Endothelial cell of umbilical vein (primary cell): ENCODE results near the gene YPEL4. TPM values are rescaled to one million over a fixed set of nuclear protein-coding genes. Genes with fewer than 3 reads are reported as not detected.

Experiments
- BruUV-seq: library from RNA; stranded (reverse); fragments of 400-500 nt; replicated peaks from 2 replicates; lab custom pipeline; 2021; lab: Mats Ljungman, UMichigan
- CTCF ChIA-PET: fragments of 300-600, 350-600 bp; sonication (Branson Sonifier 250); formaldehyde crosslinking; loops from one replicate; lab custom pipeline; 2021; ENCODE audit warnings: antibody characterized with exemption, inconsistent platforms; lab: Charles Lee
- POLR2A ChIA-PET: fragments of 300-600, 350-600 bp; sonication (Branson Sonifier 250); formaldehyde crosslinking; loops from one replicate; lab custom pipeline; 2021; ENCODE audit warnings: antibody characterized with exemption, inconsistent platforms; lab: Charles Lee
- DNase-seq: peaks from one replicate; pipeline ENCODE4 v3.0.0-alpha.2; 2011; ENCODE audit warnings: low read depth, low spot score
- FAIRE-seq: peaks from 2 replicates; lab custom pipeline; 2011; peaks lifted over from hg19 to GRCh38; lab: Jason Lieb, UNC
- H2AFZ ChIP-seq: 2 replicates; pipeline ENCODE4 v1.6.0; 2012; ENCODE audit warnings: low read depth, low read length, control low read depth, inconsistent platforms
- H3K27ac ChIP-seq: 2 replicates; pipeline ENCODE4 v1.5.1; 2011; ENCODE audit warnings: low read depth, mild to moderate bottlenecking, control low read depth, low read length, moderate library complexity; ENCODE audit not compliant: insufficient read depth
- H3K27me3 ChIP-seq, 2 experiments: 2 replicates each; pipeline versions ENCODE4 v1.6.0 to v1.6.1; 2011; ENCODE audit warnings: low read length in 2 of 2, mixed read lengths in 1 of 2; ENCODE audit not compliant: control insufficient read depth in 2 of 2, insufficient read depth in 2 of 2
- H3K36me3 ChIP-seq, 2 experiments: 2 replicates in 1 of 2; 3 replicates in 1 of 2; pipeline ENCODE4 v1.5.1; 2011; ENCODE audit warnings: low read length in 2 of 2, mild to moderate bottlenecking in 1 of 2, moderate library complexity in 1 of 2; ENCODE audit not compliant: control insufficient read depth in 2 of 2, insufficient read depth in 2 of 2; ENCODE audit errors: extremely low read depth in 1 of 2
- H3K4me1 ChIP-seq: 3 replicates; pipeline ENCODE4 v1.5.1; 2011; ENCODE audit warnings: mild to moderate bottlenecking, low read length; ENCODE audit not compliant: control insufficient read depth, insufficient read depth; ENCODE audit errors: extremely low read depth
- H3K4me2 ChIP-seq: 2 replicates; pipeline ENCODE4 v1.6.1; 2011; ENCODE audit warnings: low read length, control low read depth, mixed read lengths; ENCODE audit not compliant: insufficient read depth
- H3K4me3 ChIP-seq, 3 experiments: fragments of 200-600 bp in 1 of 3; sonication (generic), shearing (Covaris generic) in 1 of 3; replicated peaks in 1 of 3; 2 replicates each; pipeline ENCODE4 v1.5.1; 2011 to 2016; ENCODE audit warnings: control low read depth in 3 of 3, low read length in 3 of 3, mild to moderate bottlenecking in 2 of 3, inconsistent platforms in 1 of 3, low read depth in 1 of 3, moderate library complexity in 1 of 3; ENCODE audit not compliant: insufficient read depth in 1 of 3
- H3K79me2 ChIP-seq: 2 replicates; pipeline ENCODE4 v1.6.0; 2012; ENCODE audit warnings: low read length, inconsistent platforms; ENCODE audit not compliant: control insufficient read depth, insufficient read depth
- H3K9ac ChIP-seq: replicated peaks from 2 replicates; pipeline ENCODE3; 2011; ENCODE audit warnings: low read length, control low read depth; ENCODE audit not compliant: insufficient read depth; ENCODE audit errors: extremely low read depth
- H3K9me1 ChIP-seq: replicated peaks from 3 replicates; pipeline ENCODE4 v1.6.0; 2011; ENCODE audit warnings: mild to moderate bottlenecking, low read length; ENCODE audit not compliant: control insufficient read depth, insufficient read depth; ENCODE audit errors: extremely low read depth
- H3K9me3 ChIP-seq: replicated peaks from 2 replicates; pipeline ENCODE4 v1.5.1; 2012; ENCODE audit warnings: low read length, inconsistent platforms; ENCODE audit not compliant: control insufficient read depth, insufficient read depth
- H4K20me1 ChIP-seq: replicated peaks from 2 replicates; pipeline ENCODE3; 2011; ENCODE audit warnings: mild to moderate bottlenecking, low read length; ENCODE audit not compliant: control insufficient read depth, insufficient read depth; ENCODE audit errors: extremely low read depth
- CTCF ChIP-seq, 2 donors: IDR thresholded peaks; 1 replicate in 1 of 2; 2 replicates in 1 of 2; pipeline ENCODE4 v1.5.1; 2011; ENCODE audit warnings: low read length in 2 of 2, mild to moderate bottlenecking in 2 of 2, moderate library complexity in 2 of 2, control low read depth in 1 of 2, inconsistent platforms in 1 of 2, low read depth in 1 of 2; ENCODE audit not compliant: insufficient read depth in 1 of 2; ENCODE audit errors: extremely low read depth in 1 of 2
- EZH2 ChIP-seq: IDR thresholded peaks from 2 replicates; pipeline ENCODE4 v1.6.1; 2012; ENCODE audit warnings: borderline replicate concordance, low read depth, mild to moderate bottlenecking, moderate library complexity, low read length, inconsistent platforms; ENCODE audit not compliant: severe bottlenecking
- FOS ChIP-seq: IDR thresholded peaks from 2 replicates; pipeline ENCODE4 v1.6.1; 2011; ENCODE audit warnings: mild to moderate bottlenecking, low read length, moderate library complexity, borderline replicate concordance; ENCODE audit not compliant: insufficient read depth
- GATA2 ChIP-seq: IDR thresholded peaks from 2 replicates; pipeline ENCODE4 v1.7.0; 2011; ENCODE audit warnings: low read depth, mild to moderate bottlenecking, moderate library complexity, mixed read lengths, low read length; ENCODE audit not compliant: insufficient read length, insufficient read depth
- JUN ChIP-seq: IDR thresholded peaks from 2 replicates; pipeline ENCODE4 v1.6.1; 2011; ENCODE audit warnings: borderline replicate concordance, low read depth; ENCODE audit not compliant: insufficient read length, insufficient read depth
- MAX ChIP-seq: IDR thresholded peaks from 2 replicates; pipeline ENCODE4 v1.6.1; 2011; ENCODE audit not compliant: insufficient read depth, insufficient read length
- MYC ChIP-seq: IDR thresholded peaks from one replicate; pipeline ENCODE4 v1.6.1; 2011; ENCODE audit warnings: mild to moderate bottlenecking, low read depth, low read length
- POLR2A ChIP-seq: IDR thresholded peaks from 2 replicates; pipeline ENCODE4 v1.6.1; 2012; ENCODE audit warnings: low read depth, mild to moderate bottlenecking, control low read depth, low read length
- POLR2AphosphoS5 ChIP-seq: IDR thresholded peaks from 2 replicates; pipeline ENCODE4 v1.6.1; 2012; ENCODE audit warnings: low read depth, mild to moderate bottlenecking, control low read depth, low read length, moderate library complexity; ENCODE audit not compliant: insufficient read depth
- dilution Hi-C: fragments of 300-500 bp; cut with MboI; formaldehyde crosslinking; loops from one replicate; pipeline ENCODE4 v1.15.0; 2019; ENCODE audit warnings: low sequenced_read_pairs; ENCODE audit not compliant: extremely low pct_ligation_motif_present
- intact Hi-C: fragments of 100-400 bp; cut with micrococcal nuclease; formaldehyde crosslinking; loops from one replicate; pipeline ENCODE4 v1.10.0; 2022
- polyA plus RNA-seq, 4 experiments: library from polyadenylated mRNA; depleted of rRNA in 3 of 4; stranded (reverse) in 3 of 4; unstranded in 1 of 4; fragments of >200 nt; gene quantifications; 2 replicates each; pipeline versions ENCODE4 v1.2.1 to v1.2.3, GENCODE V29; 2011 to 2012; ENCODE audit warnings: missing spikeins in 1 of 4
- total RNA-seq: library from RNA; stranded (reverse); gene quantifications from 2 replicates; pipeline ENCODE4 v1.2.3, GENCODE V29; 2021

The YPEL4 gene
- total and polyA plus RNA-seq, 2 donors (not counting 3 experiments of a cell fraction or from before 2014, with no cell fraction given), result 0.03 to 0.24 TPM

GRCh38 chr11:57634311-57634710, 15.4 kb downstream of the YPEL4 start:
- dilution Hi-C loops (no loop called here), intact Hi-C loops (no loop called here)
- no TSS peak for BruUV-seq
- no peak overlapping the region for H2AFZ ChIP-seq
- peaks cover 14% of the 10 kb centered on the region in 2 experiments for H3K27me3 ChIP-seq
- no peaks in the 10 kb centered on the region for H3K36me3 ChIP-seq
- H4K20me1 ChIP-seq, result no peaks in the 10 kb centered on the region
- H3K9ac ChIP-seq, result no peak overlapping the region
- TF ChIP-seq MYC (no peak), POLR2AphosphoS5 (no peak), POLR2A (no peak), FOS (no peak), CTCF (IDR thresholded peaks at IDR 0.05; ENCODE audit: extremely low read depth in 1 of 2, insufficient read depth in 1 of 2, low read depth in 1 of 2, low read length in 2 of 2) (no peak)
- FAIRE-seq, result no peak
- H3K4me1 ChIP-seq, result peaks cover 6% of the 10 kb centered on the region
- H3K9me1 ChIP-seq, result no peaks in the 10 kb centered on the region
- no peak for DNase-seq
- ChIA-PET POLR2A (no interaction called here), CTCF (interaction anchor here (0.7 to 1.7 kb wide), 4 partner anchors 10 to 66 kb away, joined by 3 to 12 read pairs (median 3); no protein-coding TSS in a partner anchor)
- H3K4me3 ChIP-seq, result no peak overlapping the region
- H3K9me3 ChIP-seq, result no peaks in the 10 kb centered on the region
- no peak overlapping the region for H3K27ac ChIP-seq
- peaks cover 9% of the 10 kb centered on the region for H3K79me2 ChIP-seq
- H3K4me2 ChIP-seq, result no peak overlapping the region

- intact Hi-C loops, result no loop called here
- no peak for DNase-seq
- ChIA-PET CTCF (interaction anchor here (1.7 kb wide), 1 partner anchor 11 kb away, joined by 12 read pairs; no protein-coding TSS in a partner anchor), POLR2A (no interaction called here)
- no peak overlapping the region for H3K9ac ChIP-seq
- H3K4me1 ChIP-seq, result peaks cover 5% of the 10 kb centered on the region
- H3K4me3 ChIP-seq, result no peak overlapping the region
- no peak for FAIRE-seq
- no peaks in the 10 kb centered on the region for H4K20me1 ChIP-seq
- TF ChIP-seq MYC (no peak), JUN (no peak), GATA2 (no peak), MAX (no peak), EZH2 (no peak), FOS (no peak), POLR2AphosphoS5 (no peak), POLR2A (no peak), CTCF (IDR thresholded peaks at IDR 0.05; ENCODE audit: extremely low read depth in 1 of 2, insufficient read depth in 1 of 2, low read depth in 1 of 2, low read length in 2 of 2) (no peak)
- dilution Hi-C loops, result no loop called here
- no peaks in the 10 kb centered on the region for H3K36me3 ChIP-seq
- no peak overlapping the region for H3K27ac ChIP-seq
- no peaks in the 10 kb centered on the region for H3K9me1 ChIP-seq
- H3K4me2 ChIP-seq, result no peak overlapping the region
- H3K79me2 ChIP-seq, result peaks cover 2% of the 10 kb centered on the region
- H3K9me3 ChIP-seq, result no peaks in the 10 kb centered on the region
- H3K27me3 ChIP-seq, result peaks cover 14% of the 10 kb centered on the region in 2 experiments
- H2AFZ ChIP-seq, result no peak overlapping the region
- no TSS peak for BruUV-seq
These were observed 16.2 kb downstream of the YPEL4 start for GRCh38 chr11:57633394-57634070.
